GM19395 (cell line): ENCODE measurements around the gene FUT6.
"Not testable (repeated sequence)": the region's sequence is repeated elsewhere in the genome, so short reads cannot be mapped to it uniquely, and the experiment has no call there.

Experiments
- ATAC-seq: cut with Tn5 transposase; IDR thresholded peaks from one replicate; pipeline ENCODE4 v1.9.1; 2021; ENCODE audit warnings: mild to moderate bottlenecking, moderate library complexity; ENCODE audit not compliant: unreplicated experiment

FUT6 gene

GRCh38 chr19:5863030-5863665 is 23.6 kb upstream of the FUT6 start:
- no peak for ATAC-seq

GRCh38 chr19:5857203-5858081 is 17.9 kb upstream of the FUT6 start:
- no peak for ATAC-seq

GRCh38 chr19:5855151-5855550 is 15.6 kb upstream of the FUT6 start:
- not testable (repeated sequence) for ATAC-seq

- ATAC-seq: not testable (repeated sequence)
These were observed 14.6 kb upstream of the FUT6 start for GRCh38 chr19:5854121-5854520.

- ATAC-seq: no peak
These were observed 11.8 kb upstream of the FUT6 start, which contains the start of gene FUT3 for GRCh38 chr19:5851302-5851701. FUT3 (minus strand) TSS chr19:5851449.

GRCh38 chr19:5850743-5851293 is 11.3 kb upstream of the FUT6 start:
- ATAC-seq: no peak

GRCh38 chr19:5850189-5850588 is 10.7 kb upstream of the FUT6 start:
- no peak for ATAC-seq

- ATAC-seq: not testable (repeated sequence)
These were observed 9.1 kb upstream of the FUT6 start for GRCh38 chr19:5848621-5849020.

- not testable (repeated sequence) for ATAC-seq
These were observed 8.3 kb upstream of the FUT6 start for GRCh38 chr19:5847846-5848245.

- ATAC-seq: no peak
These were observed 5.2 kb upstream of the FUT6 start for GRCh38 chr19:5844456-5845433.

GRCh38 chr19:5843295-5843927 is 3.9 kb upstream of the FUT6 start:
- no peak for ATAC-seq

- ATAC-seq: not testable (repeated sequence)
These were observed 2.2 kb upstream of the FUT6 start for GRCh38 chr19:5841735-5842111.

GRCh38 chr19:5838353-5839064 is 993 bp downstream of the FUT6 start:
- ATAC-seq: no peak

GRCh38 chr19:5837761-5838352 is 1.6 kb downstream of the FUT6 start:
- ATAC-seq: no peak

- no peak for ATAC-seq
These were observed 6.8 kb downstream of the FUT6 start for GRCh38 chr19:5832527-5833216.

GRCh38 chr19:5832061-5832460 is 7.4 kb downstream of the FUT6 start:
- ATAC-seq: no peak

GRCh38 chr19:5831159-5831558 is 8.3 kb downstream of the FUT6 start:
- ATAC-seq: no peak

GRCh38 chr19:5829567-5830310 is 9.8 kb downstream of the FUT6 start:
- ATAC-seq: no peak
